ENCODE results near the gene SALL2.

Gene SALL2

GRCh38 chr14:21525571-21525961 lies 580 bp downstream of the SALL2 start:
- TF ChIP-seq POLR2A (IDR thresholded peaks at IDR 0.05; ENCODE audit: low read depth, low read length) (no peak), TAF1 (IDR thresholded peaks at IDR 0.05; ENCODE audit: borderline replicate concordance, low read depth, low read length) (no peak), POLR2AphosphoS5 (IDR thresholded peaks at IDR 0.05; ENCODE audit: low read depth, low read length) (no peak)
- no peak for DNase-seq (ENCODE audit: insufficient read length)
- FAIRE-seq, result no peak

- TF ChIP-seq POLR2AphosphoS5 (IDR thresholded peaks at IDR 0.05; ENCODE audit: low read depth, low read length) (no peak), TAF1 (IDR thresholded peaks at IDR 0.05; ENCODE audit: borderline replicate concordance, low read depth, low read length) (no peak), POLR2A (IDR thresholded peaks at IDR 0.05; ENCODE audit: low read depth, low read length) (no peak)
- no peak for FAIRE-seq
- DNase-seq (ENCODE audit: insufficient read length), result no peak
Measured at GRCh38 chr14:21524575-21525490, 1.3 kb downstream of the SALL2 start.

DNA sequence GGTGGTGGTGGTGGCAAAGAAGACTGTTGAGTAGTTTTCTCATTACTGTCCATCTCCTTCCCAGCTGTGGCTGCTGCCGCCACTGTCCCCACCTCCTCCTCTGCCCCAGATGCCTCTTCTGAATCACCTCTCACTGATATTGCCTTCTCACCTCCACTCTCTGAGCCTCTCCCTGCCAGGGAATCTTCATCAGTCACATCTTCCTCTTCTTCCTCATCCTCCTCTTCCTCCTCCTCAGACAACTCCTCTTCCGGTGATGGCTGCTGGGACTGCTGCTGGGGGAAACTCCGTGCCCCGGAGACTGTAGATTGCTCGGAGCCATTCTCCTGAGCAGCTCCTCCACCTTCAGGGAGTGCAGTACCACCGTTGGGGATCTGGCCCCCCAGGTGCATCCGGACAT lies 2.9 kb downstream of the SALL2 start:
- TF ChIP-seq POLR2A (IDR thresholded peaks at IDR 0.05; ENCODE audit: low read depth, low read length) (no peak), TAF1 (IDR thresholded peaks at IDR 0.05; ENCODE audit: borderline replicate concordance, low read depth, low read length) (no peak), POLR2AphosphoS5 (IDR thresholded peaks at IDR 0.05; ENCODE audit: low read depth, low read length) (no peak)
- no peak for DNase-seq (ENCODE audit: insufficient read length)
- no peak for FAIRE-seq

DNA sequence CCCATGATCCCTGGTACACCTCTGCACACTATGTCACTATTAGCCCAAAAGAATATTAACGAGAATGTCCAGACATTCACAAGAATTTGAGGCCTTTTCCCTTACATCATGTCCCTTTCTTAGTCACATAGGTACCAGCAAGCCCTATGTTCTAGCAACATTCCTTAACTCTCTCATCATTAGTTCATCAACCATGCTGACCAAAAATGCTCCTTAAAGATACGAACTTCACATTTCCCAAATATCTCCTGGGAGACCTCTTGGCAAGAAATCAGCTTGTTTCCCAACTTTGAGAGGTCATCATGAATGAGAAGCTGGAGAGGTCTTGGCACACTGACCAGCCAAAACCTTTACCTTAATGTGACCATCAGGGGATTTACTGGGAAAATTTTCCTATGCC lies 4.6 kb downstream of the SALL2 start:
- FAIRE-seq, result no peak

DNA sequence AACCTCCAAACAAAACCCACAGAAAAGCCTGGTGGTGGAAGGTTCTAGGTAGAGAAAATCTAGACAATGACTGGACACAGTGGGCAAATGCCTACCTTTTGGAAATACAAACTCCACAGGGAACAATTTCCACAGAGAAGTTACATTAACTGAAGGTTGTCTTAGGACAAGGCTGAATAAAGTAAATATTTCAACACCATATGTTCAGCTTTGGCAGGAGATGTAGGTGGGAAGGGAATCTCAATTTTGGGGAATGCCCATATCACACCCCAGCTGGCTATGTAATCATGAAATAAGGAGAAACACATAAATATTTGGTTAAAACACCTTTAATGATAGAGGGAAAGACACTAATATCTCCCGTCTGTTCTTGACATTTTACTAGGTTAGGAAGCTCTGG lies 5.4 kb downstream of the SALL2 start:
- DNase-seq (ENCODE audit: insufficient read length), result no peak
- no peak for FAIRE-seq
- TF ChIP-seq POLR2A (IDR thresholded peaks at IDR 0.05; ENCODE audit: low read depth, low read length) (no peak), POLR2AphosphoS5 (IDR thresholded peaks at IDR 0.05; ENCODE audit: low read depth, low read length) (no peak), TAF1 (IDR thresholded peaks at IDR 0.05; ENCODE audit: borderline replicate concordance, low read depth, low read length) (no peak)

More for the DNA sequence above, 4.6 kb downstream of the SALL2 start:
- TF ChIP-seq POLR2A (IDR thresholded peaks at IDR 0.05; ENCODE audit: low read depth, low read length) (no peak), POLR2AphosphoS5 (IDR thresholded peaks at IDR 0.05; ENCODE audit: low read depth, low read length) (no peak), TAF1 (IDR thresholded peaks at IDR 0.05; ENCODE audit: borderline replicate concordance, low read depth, low read length) (no peak)
- DNase-seq (ENCODE audit: insufficient read length), result no peak

- FAIRE-seq (no peak), DNase-seq (ENCODE audit: insufficient read length) (no peak)
- no peak for TF ChIP-seq TAF1 (IDR thresholded peaks at IDR 0.05; ENCODE audit: borderline replicate concordance, low read depth, low read length)
- TF ChIP-seq POLR2AphosphoS5 (IDR thresholded peaks at IDR 0.05; ENCODE audit: low read depth, low read length), result no peak
- TF ChIP-seq POLR2A (IDR thresholded peaks at IDR 0.05; ENCODE audit: low read depth, low read length), result no peak
Measured at GRCh38 chr14:21518725-21519124, 7.4 kb downstream of the SALL2 start.

DNA sequence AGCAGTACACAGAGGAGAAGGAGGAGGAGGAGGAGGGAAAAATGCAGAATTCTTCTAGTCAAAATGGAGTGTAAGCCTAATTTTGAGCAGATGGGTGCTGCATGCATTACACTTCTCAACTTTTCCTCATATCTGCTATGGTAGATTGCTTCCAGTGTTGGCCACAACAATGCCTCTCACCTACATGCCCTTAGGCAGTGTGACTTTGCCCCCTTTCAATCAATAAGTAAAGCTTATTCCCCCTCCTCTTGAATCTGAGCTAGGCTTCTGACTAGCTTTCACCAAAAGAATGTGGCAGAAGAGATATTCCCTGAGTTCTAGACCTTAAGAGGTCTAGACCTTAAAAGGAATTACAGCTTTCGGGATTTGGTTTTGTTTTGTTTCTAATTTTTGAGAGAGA lies 11.8 kb downstream of the SALL2 start:
- FAIRE-seq, result no peak
- TF ChIP-seq POLR2A (IDR thresholded peaks at IDR 0.05; ENCODE audit: low read depth, low read length) (no peak), TAF1 (IDR thresholded peaks at IDR 0.05; ENCODE audit: borderline replicate concordance, low read depth, low read length) (no peak), POLR2AphosphoS5 (IDR thresholded peaks at IDR 0.05; ENCODE audit: low read depth, low read length) (no peak)
- DNase-seq (ENCODE audit: insufficient read length), result no peak

GRCh38 chr14:21510735-21511657 lies 15.2 kb downstream of the SALL2 start, which contains the start of gene METTL3:
METTL3 (minus strand) TSS chr14:21511340; CDS start chr14:21511223, 117 bp downstream.
- DNase-seq (ENCODE audit: insufficient read length), result peak; percentile 84
- FAIRE-seq, result peak; percentile 93
- peak; percentile 82 for TF ChIP-seq POLR2AphosphoS5 (IDR thresholded peaks at IDR 0.05; ENCODE audit: low read depth, low read length)
- peak; percentile 50; the same call in 1 of the 2 replicates for TF ChIP-seq TAF1 (IDR thresholded peaks at IDR 0.05; ENCODE audit: borderline replicate concordance, low read depth, low read length)
- TF ChIP-seq POLR2A (IDR thresholded peaks at IDR 0.05; ENCODE audit: low read depth, low read length), result peak; percentile 84

GRCh38 chr14:21509432-21510143 lies 16.6 kb downstream of the SALL2 start:
- FAIRE-seq, result no peak
- DNase-seq (ENCODE audit: insufficient read length), result no peak
- no peak for TF ChIP-seq POLR2A (IDR thresholded peaks at IDR 0.05; ENCODE audit: low read depth, low read length)

DNA sequence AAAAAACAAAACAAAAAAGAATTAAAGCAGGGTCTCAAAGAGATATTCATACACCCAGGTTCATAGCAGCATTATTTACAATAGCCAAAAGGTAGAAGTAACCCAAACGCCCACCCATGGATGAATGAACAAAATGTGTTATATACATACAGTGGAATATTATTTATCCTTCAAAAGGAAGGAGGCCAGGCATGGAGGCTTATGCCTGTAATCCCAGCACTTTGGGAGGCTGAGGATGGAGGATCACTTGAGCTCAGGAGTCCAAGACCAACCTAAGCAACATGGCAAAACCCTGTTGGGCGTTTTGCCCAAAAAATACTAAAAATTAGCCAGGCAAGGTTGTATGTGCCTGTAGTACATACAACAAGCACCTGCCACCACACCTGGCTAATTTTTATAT lies 19.6 kb downstream of the SALL2 start:
- FAIRE-seq (no peak), DNase-seq (ENCODE audit: insufficient read length) (no peak)
- TF ChIP-seq TAF1 (IDR thresholded peaks at IDR 0.05; ENCODE audit: borderline replicate concordance, low read depth, low read length) (no peak), POLR2AphosphoS5 (IDR thresholded peaks at IDR 0.05; ENCODE audit: low read depth, low read length) (no peak), POLR2A (IDR thresholded peaks at IDR 0.05; ENCODE audit: low read depth, low read length) (no peak)

GRCh38 chr14:21505012-21505553 lies 21.1 kb downstream of the SALL2 start:
- FAIRE-seq, result no peak
- TF ChIP-seq TAF1 (IDR thresholded peaks at IDR 0.05; ENCODE audit: borderline replicate concordance, low read depth, low read length) (no peak), POLR2A (IDR thresholded peaks at IDR 0.05; ENCODE audit: low read depth, low read length) (no peak), POLR2AphosphoS5 (IDR thresholded peaks at IDR 0.05; ENCODE audit: low read depth, low read length) (no peak)
- no peak for DNase-seq (ENCODE audit: insufficient read length)

Data from GM12892 (cell line).